DOHH2 (cell line): ENCODE measurements around the gene CCDC85A.

Experiments used
- CTCF ChIP-seq: fragments of 200-600 bp; sonication (generic); IDR thresholded peaks from one replicate; pipeline ENCODE4 v1.5.1; 2014; ENCODE audit warnings: antibody characterized with exemption, mild to moderate bottlenecking, low read depth, low read length; ENCODE audit not compliant: poor library complexity, severe bottlenecking
- EZH2phosphoT487 ChIP-seq: fragments of 200-600 bp; sonication (generic); IDR thresholded peaks from 2 replicates; pipeline ENCODE4 v1.6.1; 2017; ENCODE audit warnings: borderline replicate concordance, mild to moderate bottlenecking, antibody characterized with exemption, low read length, moderate library complexity, mixed read lengths

- TF ChIP-seq CTCF (no peak), EZH2phosphoT487 (no peak)
Measured at GRCh38 chr2:56333812-56334485, 150.2 kb downstream of the CCDC85A start.
